HS-27A (cell line): ENCODE measurements around the gene SSBP2.
"Not testable (repeated sequence)": the region's sequence is repeated elsewhere in the genome, so short reads cannot be mapped to it uniquely, and the experiment has no call there.

ENCODE experiments used
- DNase-seq: peaks from one replicate; pipeline ENCODE4 v3.0.0-alpha.2; 2012; ENCODE audit warnings: low read depth, missing footprints

The SSBP2 gene

GRCh38 chr5:81656783-81657182, 94.1 kb downstream of the SSBP2 start:
- no peak for DNase-seq

- DNase-seq: no peak
Observed at GRCh38 chr5:81650987-81651386, 99.9 kb downstream of the SSBP2 start.

GRCh38 chr5:81646469-81646995, 104.4 kb downstream of the SSBP2 start:
- DNase-seq: no peak

- no peak for DNase-seq
Observed at GRCh38 chr5:81642210-81642609, 108.7 kb downstream of the SSBP2 start.

GRCh38 chr5:81639556-81639955, 111.3 kb downstream of the SSBP2 start:
- no peak for DNase-seq

- DNase-seq: no peak
Observed at GRCh38 chr5:81638471-81638870, 112.4 kb downstream of the SSBP2 start.

- DNase-seq: no peak
Observed at GRCh38 chr5:81633891-81634290, 117.0 kb downstream of the SSBP2 start.

GRCh38 chr5:81633471-81633870, 117.4 kb downstream of the SSBP2 start:
- no peak for DNase-seq

- no peak for DNase-seq
Observed at GRCh38 chr5:81632679-81633078, 118.2 kb downstream of the SSBP2 start.

- DNase-seq: no peak
Observed at GRCh38 chr5:81631621-81632020, 119.3 kb downstream of the SSBP2 start.

GRCh38 chr5:81631124-81631523, 119.8 kb downstream of the SSBP2 start:
- no peak for DNase-seq

- no peak for DNase-seq
Observed at GRCh38 chr5:81630684-81631083, 120.2 kb downstream of the SSBP2 start.

GRCh38 chr5:81629986-81630385, 120.9 kb downstream of the SSBP2 start:
- DNase-seq: no peak

- not testable (repeated sequence) for DNase-seq
Observed at GRCh38 chr5:81628061-81628460, 122.8 kb downstream of the SSBP2 start.

- peak; percentile 29 for DNase-seq
Observed at GRCh38 chr5:81626524-81626923, 124.4 kb downstream of the SSBP2 start.

GRCh38 chr5:81609810-81610375, 141.0 kb downstream of the SSBP2 start:
- DNase-seq: no peak

GRCh38 chr5:81608976-81609375, 141.9 kb downstream of the SSBP2 start:
- DNase-seq: no peak

- no peak for DNase-seq
Observed at GRCh38 chr5:81607693-81608092, 143.2 kb downstream of the SSBP2 start.

GRCh38 chr5:81606150-81606549, 144.7 kb downstream of the SSBP2 start:
- DNase-seq: no peak

- no peak for DNase-seq
Observed at GRCh38 chr5:81605299-81605698, 145.6 kb downstream of the SSBP2 start.

GRCh38 chr5:81604193-81604592, 146.7 kb downstream of the SSBP2 start:
- no peak for DNase-seq

- DNase-seq: no peak
Observed at GRCh38 chr5:81601919-81602318, 149.0 kb downstream of the SSBP2 start.

GRCh38 chr5:81592085-81592484, 158.8 kb downstream of the SSBP2 start:
- not testable (repeated sequence) for DNase-seq
